Fibroblast of mammary gland (primary cell): ENCODE data around the gene SEBOX.
A peak's percentile ranks its signal among the peaks of the same experiment; 100 is the strongest.

ENCODE experiments used
- DNase-seq: peaks from one replicate; pipeline ENCODE4 v3.0.0-alpha.2; 2010; ENCODE audit warnings: low read depth
- H3K4me3 ChIP-seq: 2 replicates; pipeline ENCODE4 v1.5.1; 2011; ENCODE audit warnings: low read depth, mild to moderate bottlenecking, low read length, moderate library complexity; ENCODE audit not compliant: control insufficient read depth
- TF ChIP-seq, protein P1 (sequence below): conservative IDR thresholded peaks from 2 replicates; pipeline ENCODE4 v1.5.1; 2011; ENCODE audit warnings: low read depth, low read length, inconsistent platforms; ENCODE audit not compliant: control insufficient read depth, insufficient read depth

The SEBOX gene

DNA sequence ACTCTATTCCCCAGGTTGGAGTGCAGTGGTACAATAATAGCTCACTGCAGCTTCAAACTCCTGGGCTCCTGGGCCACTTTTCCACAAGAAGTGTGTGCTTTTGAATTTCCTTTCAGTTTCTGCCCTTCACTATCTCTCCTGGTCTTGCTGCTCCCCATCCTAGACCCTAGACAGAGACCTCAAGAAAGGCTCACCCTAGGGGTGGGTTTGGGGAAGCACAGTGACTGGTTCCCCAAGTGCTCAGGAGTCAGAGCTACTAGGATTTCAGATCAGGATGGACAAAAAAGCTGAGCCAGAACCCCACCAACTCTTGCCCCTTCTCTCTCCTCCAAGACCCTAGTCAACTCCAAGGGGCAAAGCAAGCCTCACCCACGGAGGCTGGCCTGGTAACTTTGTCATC is 1.6 kb upstream of the SEBOX start:
- no peak for DNase-seq
- H3K4me3 ChIP-seq: no peak overlapping the region
- TF ChIP-seq, protein P1, sequence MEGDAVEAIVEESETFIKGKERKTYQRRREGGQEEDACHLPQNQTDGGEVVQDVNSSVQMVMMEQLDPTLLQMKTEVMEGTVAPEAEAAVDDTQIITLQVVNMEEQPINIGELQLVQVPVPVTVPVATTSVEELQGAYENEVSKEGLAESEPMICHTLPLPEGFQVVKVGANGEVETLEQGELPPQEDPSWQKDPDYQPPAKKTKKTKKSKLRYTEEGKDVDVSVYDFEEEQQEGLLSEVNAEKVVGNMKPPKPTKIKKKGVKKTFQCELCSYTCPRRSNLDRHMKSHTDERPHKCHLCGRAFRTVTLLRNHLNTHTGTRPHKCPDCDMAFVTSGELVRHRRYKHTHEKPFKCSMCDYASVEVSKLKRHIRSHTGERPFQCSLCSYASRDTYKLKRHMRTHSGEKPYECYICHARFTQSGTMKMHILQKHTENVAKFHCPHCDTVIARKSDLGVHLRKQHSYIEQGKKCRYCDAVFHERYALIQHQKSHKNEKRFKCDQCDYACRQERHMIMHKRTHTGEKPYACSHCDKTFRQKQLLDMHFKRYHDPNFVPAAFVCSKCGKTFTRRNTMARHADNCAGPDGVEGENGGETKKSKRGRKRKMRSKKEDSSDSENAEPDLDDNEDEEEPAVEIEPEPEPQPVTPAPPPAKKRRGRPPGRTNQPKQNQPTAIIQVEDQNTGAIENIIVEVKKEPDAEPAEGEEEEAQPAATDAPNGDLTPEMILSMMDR: peak; percentile 1

DNA sequence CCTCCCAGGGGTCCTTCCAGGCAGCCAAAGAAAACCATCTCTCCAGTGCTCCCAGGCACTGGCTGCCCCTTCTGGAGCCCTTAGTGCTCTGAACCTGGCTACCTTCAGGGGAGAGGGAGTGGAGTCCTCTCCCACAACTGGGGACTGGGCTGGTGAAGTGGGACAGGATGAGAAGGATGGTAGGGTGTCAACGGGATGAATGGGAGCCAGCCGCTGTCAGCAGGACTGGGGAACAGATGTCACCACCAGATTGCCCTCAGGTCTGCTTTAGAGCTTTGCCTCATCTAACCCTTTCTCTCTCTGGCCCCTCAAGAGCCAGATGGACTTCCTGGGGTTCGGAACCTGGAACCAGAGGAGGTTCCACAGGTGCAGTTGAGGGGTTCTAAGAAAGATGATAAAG is 488 bp upstream of the SEBOX start:
- no peak for DNase-seq
- no peak overlapping the region for H3K4me3 ChIP-seq
- TF ChIP-seq, protein P1: no peak

DNA sequence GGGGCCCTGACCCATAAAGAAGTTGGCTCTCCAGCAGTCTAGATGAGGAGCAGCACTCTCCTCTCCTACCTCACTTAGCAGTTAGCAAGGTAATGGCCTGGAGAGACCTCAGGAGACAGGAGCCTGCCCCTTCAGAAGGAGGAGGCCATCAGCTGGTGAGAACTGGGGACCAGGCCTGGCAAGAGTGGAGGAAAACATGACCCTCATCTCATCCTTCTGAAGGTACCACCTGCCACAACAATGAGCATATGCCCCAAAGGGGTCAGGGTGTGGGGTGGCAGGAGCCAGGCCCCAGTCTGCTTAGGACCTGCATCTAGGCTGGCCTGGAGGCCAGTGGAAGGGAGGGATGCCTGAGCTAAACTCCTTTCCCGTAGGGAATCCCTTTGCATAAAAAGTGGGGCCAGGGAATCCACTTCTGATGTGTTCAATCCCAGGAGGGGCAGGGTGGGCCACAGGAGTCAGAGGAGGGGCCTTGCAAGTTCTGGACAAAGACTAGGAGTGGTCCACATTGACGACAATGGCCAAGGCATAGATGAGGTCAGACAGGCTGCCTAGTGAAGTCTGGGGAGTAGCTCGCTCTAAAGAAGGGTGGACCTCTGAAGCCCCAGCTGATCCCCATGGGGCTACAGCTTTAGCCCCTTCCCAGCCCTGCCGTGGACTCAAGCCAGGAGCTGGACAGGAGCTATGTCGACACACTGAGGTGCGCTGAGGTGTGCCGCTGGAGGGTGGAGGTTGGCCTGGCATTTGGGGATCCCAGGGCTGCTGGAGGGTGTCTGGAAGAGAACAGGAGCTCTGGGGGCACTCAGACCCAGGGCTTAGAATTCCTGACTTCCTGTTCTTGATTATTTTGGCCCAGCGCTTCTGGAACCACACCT is 986 bp downstream of the SEBOX start:
- H3K4me3 ChIP-seq: no peak overlapping the region
- TF ChIP-seq, protein P1: no peak
- DNase-seq: no peak

DNA sequence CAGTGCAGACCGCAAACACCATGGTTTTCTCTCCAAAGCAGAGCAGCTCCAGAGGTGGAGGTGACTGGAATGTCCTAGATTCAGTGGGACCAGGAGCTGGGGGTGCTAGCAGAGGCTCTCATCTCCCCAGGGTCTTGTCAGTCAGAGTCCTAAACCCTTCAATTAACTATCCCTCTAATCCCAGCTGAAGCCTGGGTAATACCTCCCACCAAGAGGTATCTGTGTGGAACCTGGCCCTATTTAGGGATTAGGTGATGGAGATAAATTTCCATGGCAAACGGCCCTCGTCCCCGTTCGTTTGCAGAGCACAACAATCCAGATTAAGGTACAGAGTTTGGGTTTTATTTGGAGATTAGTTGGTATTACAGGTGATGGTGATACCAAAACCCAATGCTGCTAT is 1.8 kb downstream of the SEBOX start:
- TF ChIP-seq, protein P1: no peak
- no peak overlapping the region for H3K4me3 ChIP-seq
- no peak for DNase-seq

DNA sequence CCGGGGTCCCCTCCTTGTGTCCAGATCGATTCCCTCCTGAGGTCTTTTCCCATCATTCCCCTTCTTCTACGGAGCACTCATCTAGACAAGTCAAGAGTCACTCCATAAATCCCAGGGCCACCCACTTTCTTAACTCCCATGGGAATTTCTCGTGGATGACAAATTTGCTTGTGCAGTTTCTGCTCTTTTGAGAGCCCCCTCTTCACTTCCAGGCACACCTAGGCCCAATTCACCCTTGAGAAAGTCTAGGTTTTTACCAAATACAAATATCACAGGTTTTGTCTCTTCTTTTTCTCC is 7.2 kb downstream of the SEBOX start:
- H3K4me3 ChIP-seq: peak overlapping the region; percentile 97
- TF ChIP-seq, protein P1: no peak
- DNase-seq: no peak

DNA sequence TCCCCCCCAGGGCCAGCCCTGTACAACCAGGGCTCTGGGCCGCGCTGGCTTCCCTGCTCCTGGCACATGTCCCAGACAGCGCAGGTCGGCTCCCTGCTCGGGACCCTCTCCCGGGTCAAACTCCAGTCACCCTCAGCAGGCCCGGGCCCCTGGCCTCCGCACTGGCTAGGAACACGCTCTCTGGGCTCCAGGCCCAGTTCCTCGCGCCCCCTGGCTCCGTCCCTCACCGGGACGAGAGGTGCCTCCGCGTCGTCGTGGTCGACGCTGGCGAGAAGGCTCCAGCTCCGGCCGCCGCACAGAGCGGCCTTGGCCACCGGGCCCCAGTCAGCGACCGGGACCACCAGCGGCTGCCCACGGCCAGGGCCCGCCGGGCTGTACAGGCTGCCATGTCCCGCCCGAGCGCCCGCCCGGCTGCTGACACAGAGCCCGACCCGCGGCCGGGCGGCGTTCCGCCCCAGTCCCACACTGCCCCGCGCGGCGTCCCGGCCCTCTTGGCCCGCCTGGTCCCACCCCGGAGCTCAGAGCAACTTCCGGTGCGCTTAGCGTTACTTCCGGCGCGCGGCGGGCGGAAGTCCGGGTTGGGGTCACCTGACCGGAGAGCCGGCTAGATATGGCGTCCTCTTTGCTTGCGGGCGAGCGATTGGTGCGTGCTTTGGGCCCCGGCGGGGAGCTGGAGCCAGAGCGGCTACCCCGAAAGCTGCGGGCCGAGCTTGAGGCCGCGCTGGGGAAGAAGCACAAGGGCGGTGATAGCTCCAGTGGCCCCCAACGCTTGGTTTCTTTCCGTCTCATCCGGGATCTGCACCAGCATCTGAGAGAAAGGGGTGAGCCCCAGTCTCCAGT is 7.7 kb downstream of the SEBOX start, which contains the start of gene POLDIP2:
Gene POLDIP2, minus strand, starts transcription at position 467 of the 840 bp plus-strand sequence. Its CDS starts 79 bp downstream, at position 388.
- DNase-seq: peak; percentile 92
- TF ChIP-seq, protein P1: no peak

More for the DNA sequence above, 7.7 kb downstream of the SEBOX start, which contains the start of gene POLDIP2:
- peak within 1 kb of the TSS; percentile 97 for H3K4me3 ChIP-seq
